HEK293 (cell line): ENCODE measurements around the gene KCNE3.

Source experiments
- CTCF ChIA-PET: fragments of 350-600 bp; formaldehyde crosslinking; extraction: SDS; loops from one replicate; lab custom pipeline; 2021; ENCODE audit warnings: antibody characterized with exemption; lab: Yijun Ruan, JAX
- POLR2A ChIA-PET: fragments of 300-600 bp; formaldehyde crosslinking; extraction: SDS; loops from one replicate; lab custom pipeline; 2020; ENCODE audit warnings: antibody characterized with exemption, inconsistent platforms; lab: Yijun Ruan, JAX
- H3K27ac ChIP-seq: fragments of 200-500 bp; sonication (Bioruptor generic); 2 replicates; pipeline ENCODE4 v1.5.1; 2014; ENCODE audit warnings: low read depth, low read length, control low read depth, inconsistent platforms; ENCODE audit errors: extremely low read depth
- H3K36me3 ChIP-seq, 2 experiments: fragments of 200-500 bp in 1 of 2; sonication (Bioruptor generic) in 1 of 2; 1 replicate in 1 of 2; 2 replicates in 1 of 2; pipeline ENCODE4 v1.5.1; 2014 to 2017; ENCODE audit warnings: inconsistent platforms in 2 of 2, low read length in 2 of 2; ENCODE audit not compliant: control insufficient read depth in 2 of 2, insufficient read depth in 1 of 2
- H3K4me1 ChIP-seq: fragments of 200-500 bp; sonication (Bioruptor generic); 2 replicates; pipeline ENCODE4 v1.5.1; 2014; ENCODE audit warnings: mild to moderate bottlenecking, low read length, inconsistent platforms; ENCODE audit not compliant: control insufficient read depth, insufficient read depth
- H3K4me3 ChIP-seq: 2 replicates; pipeline ENCODE4 v1.5.1; 2011; ENCODE audit warnings: low read depth, mild to moderate bottlenecking, control low read depth, low read length, moderate library complexity
- H3K9me3 ChIP-seq: fragments of 200-500 bp; sonication (Bioruptor generic); 2 replicates; pipeline ENCODE4 v1.5.1; 2014; ENCODE audit warnings: low read depth, low read length, inconsistent platforms; ENCODE audit not compliant: control insufficient read depth, insufficient read depth
- GFI1B ChIP-seq: fragments of 450-650 bp; formaldehyde crosslinking; IDR thresholded peaks from 2 replicates; pipeline ENCODE4 v1.5.1; 2016; ENCODE audit warnings: missing biosample characterization, missing genetic modification characterization
- KLF8 ChIP-seq: fragments of 450-650 bp; formaldehyde crosslinking; IDR thresholded peaks from 2 replicates; pipeline ENCODE4 v1.5.1; 2016; ENCODE audit warnings: missing biosample characterization, missing genetic modification characterization
- ZBTB1 ChIP-seq: fragments of 450-650 bp; formaldehyde crosslinking; IDR thresholded peaks from 2 replicates; pipeline ENCODE4 v1.5.1; 2016; ENCODE audit warnings: missing biosample characterization, missing genetic modification characterization
- ZBTB20 ChIP-seq: fragments of 450-650 bp; formaldehyde crosslinking; IDR thresholded peaks from 2 replicates; pipeline ENCODE4 v1.5.1; 2016; ENCODE audit warnings: missing biosample characterization, missing genetic modification characterization
- ZBTB7A ChIP-seq: fragments of 450-650 bp; formaldehyde crosslinking; IDR thresholded peaks from 2 replicates; pipeline ENCODE4 v1.5.1; 2016; ENCODE audit warnings: low read depth, missing biosample characterization, missing genetic modification characterization
- ZNF121 ChIP-seq: fragments of 450-650 bp; formaldehyde crosslinking; IDR thresholded peaks from 2 replicates; pipeline ENCODE4 v1.5.1; 2016; ENCODE audit warnings: missing biosample characterization, missing genetic modification characterization
- ZNF223 ChIP-seq: fragments of 450-650 bp; formaldehyde crosslinking; IDR thresholded peaks from 2 replicates; pipeline ENCODE4 v1.5.1; 2016; ENCODE audit warnings: missing biosample characterization, missing genetic modification characterization
- ZNF280D ChIP-seq: fragments of 450-650 bp; formaldehyde crosslinking; IDR thresholded peaks from 2 replicates; pipeline ENCODE4 v1.5.1; 2016; ENCODE audit warnings: missing biosample characterization, missing genetic modification characterization
- ZNF311 ChIP-seq: fragments of 450-650 bp; formaldehyde crosslinking; IDR thresholded peaks from 2 replicates; pipeline ENCODE4 v1.5.1; 2017; ENCODE audit warnings: missing biosample characterization, missing genetic modification characterization, borderline replicate concordance
- ZNF324 ChIP-seq: fragments of 450-650 bp; formaldehyde crosslinking; IDR thresholded peaks from 2 replicates; pipeline ENCODE4 v1.5.1; 2016; ENCODE audit warnings: missing biosample characterization, missing genetic modification characterization
- ZNF341 ChIP-seq: fragments of 450-650 bp; formaldehyde crosslinking; IDR thresholded peaks from 2 replicates; pipeline ENCODE4; 2016; ENCODE audit warnings: low read depth, missing biosample characterization, missing genetic modification characterization
- ZNF354C ChIP-seq: fragments of 450-650 bp; formaldehyde crosslinking; IDR thresholded peaks from 2 replicates; pipeline ENCODE4 v1.5.1; 2016; ENCODE audit warnings: missing biosample characterization, missing genetic modification characterization, low read depth, borderline replicate concordance
- ZNF398 ChIP-seq: fragments of 450-650 bp; formaldehyde crosslinking; IDR thresholded peaks from 2 replicates; pipeline ENCODE4 v1.5.1; 2017; ENCODE audit warnings: missing biosample characterization, missing genetic modification characterization
- ZNF404 ChIP-seq: fragments of 450-650 bp; formaldehyde crosslinking; IDR thresholded peaks from 2 replicates; pipeline ENCODE4 v1.5.1; 2017; ENCODE audit warnings: missing biosample characterization, missing genetic modification characterization
- ZNF449 ChIP-seq: fragments of 450-650 bp; formaldehyde crosslinking; IDR thresholded peaks from 2 replicates; pipeline ENCODE4 v1.5.1; 2017; ENCODE audit warnings: missing biosample characterization, mild to moderate bottlenecking, missing genetic modification characterization, moderate library complexity
- ZNF521 ChIP-seq: fragments of 450-650 bp; formaldehyde crosslinking; IDR thresholded peaks from 2 replicates; pipeline ENCODE4 v1.5.1; 2017; ENCODE audit warnings: missing biosample characterization, mild to moderate bottlenecking, missing genetic modification characterization
- ZNF549 ChIP-seq: fragments of 450-650 bp; IDR thresholded peaks from 2 replicates; pipeline ENCODE4 v1.5.1; 2018; ENCODE audit warnings: missing biosample characterization, missing genetic modification characterization, mild to moderate bottlenecking, inconsistent platforms, moderate library complexity
- ZNF664 ChIP-seq: fragments of 450-650 bp; formaldehyde crosslinking; IDR thresholded peaks from 2 replicates; pipeline ENCODE4 v1.5.1; 2016; ENCODE audit warnings: missing biosample characterization, missing genetic modification characterization
- ZNF677 ChIP-seq: fragments of 450-650 bp; IDR thresholded peaks from 2 replicates; pipeline ENCODE4 v1.5.0; 2018; ENCODE audit warnings: missing biosample characterization, mild to moderate bottlenecking, missing genetic modification characterization, moderate library complexity
- ZNF707 ChIP-seq: fragments of 450-650 bp; formaldehyde crosslinking; IDR thresholded peaks from 2 replicates; pipeline ENCODE4 v1.5.1; 2016; ENCODE audit warnings: missing biosample characterization, missing genetic modification characterization

Gene KCNE3

GRCh38 chr11:74473382-74474173 is 6.2 kb upstream of the KCNE3 start (continued):
- TF ChIP-seq ZNF280D (tag by site-specific recombination) (no peak), ZNF398 (tag by site-specific recombination) (no peak), GFI1B (tag by site-specific recombination) (no peak), ZNF549 (no peak), ZNF664 (tag by site-specific recombination) (no peak), ZBTB20 (tag by site-specific recombination) (no peak), ZNF223 (tag by site-specific recombination) (no peak), ZBTB1 (tag by site-specific recombination) (no peak)

GRCh38 chr11:74471668-74472429 is 4.5 kb upstream of the KCNE3 start:
- H3K4me3 ChIP-seq: no peak overlapping the region
- no peaks in the 10 kb centered on the region for H3K9me3 ChIP-seq
- H3K27ac ChIP-seq: no peak overlapping the region
- H3K4me1 ChIP-seq: no peaks in the 10 kb centered on the region
- POLR2A ChIA-PET: no interaction called here
- no peak for TF ChIP-seq ZNF449 (tag by site-specific recombination)
- no peak for TF ChIP-seq ZNF324 (tag by site-specific recombination)
- TF ChIP-seq ZNF404 (tag by site-specific recombination): no peak
- no peak for TF ChIP-seq ZNF521 (tag by site-specific recombination)
- no peak for TF ChIP-seq ZNF707 (tag by site-specific recombination)
- TF ChIP-seq ZNF354C (tag by site-specific recombination): no peak
- TF ChIP-seq ZNF121 (tag by site-specific recombination): no peak
- TF ChIP-seq ZNF677 (tag by site-specific recombination): no peak
- no peak for TF ChIP-seq ZNF341 (tag by site-specific recombination)
- no peak for TF ChIP-seq KLF8
- no peak for TF ChIP-seq ZBTB7A (tag by site-specific recombination)
- TF ChIP-seq ZNF311 (tag by site-specific recombination): no peak
- no peaks in the 10 kb centered on the region for H3K36me3 ChIP-seq
- CTCF ChIA-PET: no interaction called here
